Measurements from ENCODE around the gene DHX15.
A peak's percentile ranks its signal among the peaks of the same experiment; 100 is the strongest.

DHX15 gene

DNA sequence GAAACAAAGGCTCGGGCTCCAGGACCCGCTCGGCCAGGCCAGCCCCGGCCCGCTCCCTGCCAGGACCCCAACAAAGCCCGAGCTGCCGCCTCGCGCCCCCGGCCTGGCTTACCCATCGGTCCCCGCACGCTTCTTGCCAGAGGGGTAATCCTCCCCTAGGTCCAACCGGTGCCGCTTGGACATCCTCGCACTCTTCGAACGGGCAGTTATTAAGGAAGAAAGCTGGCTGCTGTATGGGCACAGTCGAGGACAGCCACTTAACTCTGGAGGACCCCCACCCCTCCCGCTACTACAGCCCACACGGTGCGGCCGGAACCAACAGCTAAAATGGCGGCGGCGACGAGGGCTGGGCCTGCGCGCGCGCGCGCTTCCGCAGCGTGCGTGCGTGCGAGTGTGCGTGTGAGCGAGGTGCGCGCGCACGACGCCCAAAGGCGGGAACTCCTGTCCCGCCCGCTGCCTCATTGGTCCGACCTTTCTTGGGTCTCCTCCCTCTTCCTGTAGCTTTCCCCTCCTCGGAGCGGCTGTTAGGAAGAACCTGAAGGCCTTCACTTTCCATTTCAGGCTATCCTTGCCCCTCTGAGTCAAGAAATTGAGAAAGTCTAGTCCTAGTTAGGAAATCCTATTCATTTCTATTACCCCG lies at the start of gene DHX15:
Gene DHX15 (minus strand): TSS at position 344 of the 640 bp plus-strand sequence. CDS start 161 bp downstream, at position 183.
- peak; percentile 22 for DNase-seq

DNA sequence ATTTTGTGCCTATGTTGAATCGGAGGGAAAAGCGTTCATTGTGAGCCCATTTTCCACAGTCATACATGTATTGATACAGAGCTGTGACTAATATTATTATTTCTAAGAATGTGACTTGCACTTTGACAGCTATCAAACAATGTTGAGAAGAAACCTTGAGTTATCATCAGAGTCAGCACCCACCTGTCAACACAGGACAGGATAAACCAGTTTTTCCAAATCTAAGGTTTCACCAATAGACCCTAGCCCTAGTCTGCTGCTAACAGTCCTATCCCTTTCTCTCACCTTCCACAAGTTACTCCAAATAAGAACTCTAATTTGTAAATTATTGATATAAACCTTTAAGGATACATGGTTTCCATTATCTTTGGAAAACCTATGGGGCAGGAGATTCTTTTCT lies 47.7 kb upstream of the DHX15 start:
- DNase-seq = no peak

DNA sequence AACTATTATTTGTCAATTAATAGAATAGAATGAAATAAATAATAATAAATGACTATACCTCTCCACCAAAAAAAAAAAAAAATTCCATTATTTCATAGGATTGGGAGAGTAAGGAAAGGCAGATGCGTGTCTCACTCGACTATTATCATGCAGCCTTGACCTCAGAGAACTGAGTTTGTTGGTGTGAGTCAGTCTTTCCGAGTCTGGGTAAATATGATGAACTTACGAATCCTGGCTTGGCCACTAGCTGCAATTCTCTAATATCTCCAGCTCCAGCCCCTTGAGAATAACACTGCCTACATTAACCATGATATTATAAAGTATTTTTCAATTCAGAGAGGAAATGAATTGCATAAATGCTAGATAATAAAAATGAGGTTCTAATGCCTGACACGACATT lies 46.6 kb upstream of the DHX15 start:
- DNase-seq = no peak

DNA sequence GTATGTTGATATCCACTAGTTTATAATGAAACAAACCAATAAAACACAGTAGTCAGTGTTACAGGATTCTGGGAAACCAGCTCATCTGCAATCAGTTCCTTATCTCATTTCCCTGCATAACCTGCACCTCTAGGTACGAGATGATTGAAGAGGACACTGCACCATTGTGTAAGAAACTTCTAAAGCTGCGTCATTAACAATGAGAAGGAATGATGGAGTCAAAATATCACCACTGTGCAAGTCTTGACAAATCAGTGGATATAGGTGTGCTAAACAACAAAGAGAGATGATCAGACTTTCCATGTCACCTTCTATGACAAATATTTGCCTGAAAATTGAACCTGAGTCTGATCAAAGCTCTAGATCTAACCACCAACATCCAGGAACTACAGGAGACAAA lies 40.7 kb upstream of the DHX15 start:
- DNase-seq = no peak

DNA sequence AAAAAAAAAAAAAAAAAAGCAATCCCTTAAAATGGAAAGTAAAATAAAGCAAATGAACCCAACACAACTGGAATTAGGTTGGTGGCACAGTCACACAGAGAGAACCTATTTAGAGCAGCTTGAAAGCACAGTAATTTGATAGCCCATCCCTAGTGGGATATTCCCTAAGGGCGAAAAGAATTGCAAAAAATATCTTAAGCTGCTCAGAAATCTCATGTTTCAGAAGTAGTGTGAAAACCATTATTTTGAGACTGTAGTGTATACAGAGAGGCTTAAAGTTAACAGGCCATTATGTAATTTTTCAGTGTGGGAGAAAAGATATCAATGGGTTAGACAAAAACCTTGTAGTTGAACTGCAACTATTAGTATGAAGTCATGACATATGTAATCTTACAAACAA lies 40.0 kb upstream of the DHX15 start:
- no peak for DNase-seq

DNA sequence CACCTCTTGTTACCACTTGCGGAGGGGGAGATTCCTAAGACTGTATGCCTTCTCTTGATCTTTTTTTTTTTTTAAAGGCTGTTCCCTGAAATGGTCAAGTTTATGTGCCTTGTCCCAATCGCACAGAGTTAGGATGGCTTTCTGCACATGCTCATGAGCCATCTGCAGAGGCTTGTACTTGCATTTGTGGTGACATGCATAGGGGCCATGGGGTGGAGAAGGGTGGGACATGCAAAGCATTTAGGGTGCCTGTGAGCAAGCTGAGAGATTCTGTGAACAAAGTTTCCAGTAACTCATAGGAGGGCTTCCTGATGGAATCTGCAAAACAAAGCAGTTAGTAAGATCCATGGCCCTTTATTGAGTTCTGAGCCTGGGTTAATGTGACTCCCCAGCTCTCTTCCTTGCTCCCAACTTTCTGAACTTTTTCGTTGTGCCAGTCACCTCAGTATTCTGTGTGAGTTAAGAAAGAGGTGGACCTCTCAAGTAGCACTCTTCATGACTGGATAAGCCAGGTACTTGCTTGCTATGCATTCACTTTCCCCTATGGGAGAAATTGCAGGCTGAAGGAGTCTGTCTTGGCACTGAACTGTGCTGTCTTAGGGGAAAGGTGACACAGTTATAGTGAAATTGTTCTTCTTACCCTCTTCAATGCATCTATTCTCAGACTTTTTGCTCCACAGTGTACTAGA lies 37.9 kb upstream of the DHX15 start:
- DNase-seq = no peak

DNA sequence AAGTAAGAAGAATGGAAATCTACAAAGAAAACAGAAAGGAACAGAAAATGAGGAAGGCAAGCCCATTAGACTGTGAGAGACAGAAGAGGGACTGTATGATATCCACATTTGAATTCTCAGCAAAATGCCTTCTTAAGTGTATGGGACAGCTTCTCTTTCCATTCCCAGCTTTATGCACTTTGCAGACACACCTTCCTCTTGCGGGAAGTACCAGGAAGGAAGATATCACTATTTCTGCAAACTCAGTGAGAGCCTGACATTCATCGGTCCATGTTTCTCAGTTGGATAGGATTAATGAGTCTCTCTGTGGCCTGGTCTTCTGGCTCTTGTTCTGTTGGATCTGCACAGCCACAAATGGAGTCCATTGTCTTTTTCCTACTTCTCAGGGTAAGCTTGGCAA lies 31.6 kb upstream of the DHX15 start:
- DNase-seq = no peak

DNA sequence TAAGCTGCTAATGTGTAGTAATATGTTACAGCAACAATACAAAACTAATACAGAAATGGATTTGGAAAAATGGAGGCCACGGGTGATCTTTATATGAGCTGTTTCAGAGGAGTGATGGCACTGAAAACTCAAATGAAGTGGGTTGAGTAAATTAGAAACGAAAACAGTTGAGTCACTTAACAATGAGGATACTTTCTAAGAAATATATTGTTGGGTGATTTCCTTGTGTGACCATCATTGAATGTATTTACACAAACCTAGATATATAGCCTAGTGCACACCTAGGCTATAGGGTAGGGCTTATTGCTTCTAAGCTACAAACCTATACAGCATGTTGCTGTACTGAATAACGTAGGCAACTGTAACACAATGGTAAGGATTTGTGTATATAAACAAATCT lies 30.5 kb upstream of the DHX15 start:
- no peak for DNase-seq

DNA sequence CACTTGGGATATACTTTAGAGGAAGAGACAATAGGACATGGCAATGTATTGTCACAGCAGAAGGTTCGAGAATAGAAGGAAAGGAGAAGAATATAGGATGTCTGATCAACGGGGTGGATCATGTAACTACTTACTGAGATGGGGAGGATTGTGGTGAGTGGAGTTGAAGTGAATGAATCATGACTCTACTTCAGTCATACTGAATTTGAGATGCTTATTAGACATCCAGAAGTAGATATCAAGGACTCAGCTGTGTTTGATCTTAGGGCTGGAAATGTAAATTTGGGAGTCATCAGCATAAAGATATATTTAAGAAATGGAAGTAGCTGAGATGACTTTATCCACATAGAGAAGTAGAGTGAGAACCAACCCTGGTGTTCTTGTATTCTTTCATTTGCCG lies 29.1 kb upstream of the DHX15 start:
- no peak for DNase-seq

DNA sequence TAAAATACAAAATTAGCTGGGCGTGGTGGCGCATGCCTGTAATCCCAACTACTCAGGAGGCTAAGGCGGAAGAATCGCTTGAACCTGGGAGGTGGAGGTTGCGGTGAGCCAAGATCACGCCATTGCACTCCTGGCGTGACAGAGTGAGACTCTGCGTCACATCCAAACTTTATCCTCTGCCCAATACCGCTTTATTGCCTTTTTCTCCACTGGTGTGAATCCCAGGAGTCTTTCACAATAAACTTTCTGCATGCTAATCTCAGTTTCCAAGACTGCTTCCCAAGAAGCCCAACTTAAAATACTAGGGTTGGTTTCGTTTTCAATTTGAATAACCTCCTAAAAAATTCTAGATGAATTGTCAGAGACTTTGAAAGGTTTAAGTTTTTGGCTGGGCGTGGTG lies 27.2 kb upstream of the DHX15 start:
- no peak for DNase-seq

DNA sequence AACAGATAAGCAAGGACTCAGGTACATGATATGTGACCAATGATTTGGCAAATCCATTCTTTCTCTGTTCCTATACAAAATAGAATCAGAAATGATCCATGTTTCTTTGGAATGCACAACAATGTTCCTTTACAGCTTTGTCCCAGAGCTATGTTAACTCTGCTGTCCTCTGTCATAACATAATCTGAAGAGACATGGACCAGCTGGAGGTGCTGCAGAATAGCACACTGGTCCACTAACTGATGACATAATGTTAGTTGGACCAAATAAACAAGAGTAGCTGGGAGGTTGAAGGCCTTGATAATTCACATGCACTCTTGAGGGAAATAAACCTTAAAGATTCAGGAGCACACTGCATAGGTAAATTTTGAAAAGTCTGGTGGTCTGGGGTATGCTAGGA lies 23.0 kb upstream of the DHX15 start:
- DNase-seq = no peak

DNA sequence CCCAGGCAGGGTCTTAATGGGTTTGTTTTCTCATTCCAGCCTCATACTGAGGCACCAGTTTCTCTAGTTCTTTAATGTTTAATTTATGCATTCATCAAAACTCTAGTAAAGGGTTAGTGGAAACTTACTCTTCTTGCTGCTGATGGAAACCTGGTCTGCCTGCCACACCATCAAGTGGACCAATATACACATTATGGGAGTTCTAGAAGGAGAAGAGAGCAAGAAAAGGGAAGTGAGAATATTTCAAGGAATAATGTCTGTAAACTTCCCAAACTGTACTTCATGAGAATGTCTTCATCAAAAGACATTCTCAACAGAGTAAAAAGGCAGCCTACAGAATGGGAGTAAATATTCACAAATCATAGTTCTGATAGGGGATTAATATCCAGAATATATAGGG lies 20.9 kb upstream of the DHX15 start:
- DNase-seq = no peak

DNA sequence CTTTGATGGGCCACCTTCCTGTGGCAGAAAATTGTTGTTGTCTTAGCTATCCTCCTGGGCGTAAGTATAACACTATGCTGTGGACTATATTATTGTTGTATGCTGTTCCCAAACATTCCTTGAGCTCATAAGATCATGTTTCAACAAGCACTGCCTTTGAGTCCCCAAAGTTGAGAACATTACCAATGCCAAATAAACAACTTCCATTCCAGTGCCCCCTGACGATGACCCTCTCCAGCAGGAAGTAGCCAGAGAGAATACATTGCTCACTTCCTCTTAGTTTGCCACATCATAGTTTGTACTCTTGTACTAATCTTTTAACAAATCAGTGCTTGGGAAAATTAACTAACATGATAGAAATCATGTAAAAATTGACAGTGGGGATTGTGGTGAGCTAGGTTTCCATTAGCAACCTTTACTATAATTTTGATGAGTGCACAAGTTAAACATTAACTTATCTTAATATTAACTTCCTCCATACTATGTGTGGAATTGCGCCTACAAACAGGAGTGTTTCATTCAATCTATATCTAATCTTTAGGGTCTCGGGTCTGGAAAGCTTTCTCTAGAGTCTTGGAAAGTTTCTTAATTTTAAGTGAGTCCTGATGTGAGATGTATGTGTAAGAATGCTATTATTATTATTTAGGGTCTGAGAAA lies 20.3 kb upstream of the DHX15 start:
- no peak for DNase-seq

DNA sequence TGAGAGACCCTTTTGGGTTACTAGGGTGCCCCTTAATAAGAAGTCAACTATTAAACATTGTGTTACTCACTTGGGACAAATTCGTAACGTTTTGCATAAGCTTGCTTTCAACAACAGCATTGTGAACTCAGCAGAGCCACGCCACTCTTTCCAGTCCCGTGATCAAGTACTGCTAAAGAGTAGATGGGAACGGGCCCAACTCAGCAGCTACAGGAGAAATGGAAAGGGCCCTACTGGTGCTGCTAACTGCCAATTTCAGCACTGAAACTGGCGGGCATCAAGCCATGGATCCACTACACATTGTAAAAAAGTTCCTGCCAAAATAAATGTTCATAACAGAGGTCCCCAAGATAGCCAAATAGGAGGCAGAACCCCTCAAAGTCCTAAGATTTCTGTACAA lies 19.0 kb upstream of the DHX15 start:
- DNase-seq = no peak

DNA sequence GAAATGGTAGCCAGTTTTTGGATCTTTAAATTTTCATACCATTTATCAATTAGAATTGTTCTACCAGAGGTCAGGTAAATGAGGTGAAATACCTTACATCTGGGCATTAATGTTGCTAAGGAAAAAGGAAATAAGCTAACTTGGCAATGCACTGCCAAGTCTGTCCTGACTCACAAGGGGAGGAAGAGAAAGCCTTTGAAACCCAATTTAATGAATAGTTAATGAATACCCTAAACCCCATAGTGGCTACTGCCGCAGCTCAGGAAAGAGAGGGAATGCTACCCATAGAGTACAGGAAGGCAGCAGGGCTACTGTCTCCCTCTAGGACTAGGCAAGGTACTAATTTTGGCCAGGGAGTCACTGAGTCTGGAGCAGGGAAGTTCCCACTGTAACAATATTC lies 16.8 kb upstream of the DHX15 start:
- DNase-seq = no peak

DNA sequence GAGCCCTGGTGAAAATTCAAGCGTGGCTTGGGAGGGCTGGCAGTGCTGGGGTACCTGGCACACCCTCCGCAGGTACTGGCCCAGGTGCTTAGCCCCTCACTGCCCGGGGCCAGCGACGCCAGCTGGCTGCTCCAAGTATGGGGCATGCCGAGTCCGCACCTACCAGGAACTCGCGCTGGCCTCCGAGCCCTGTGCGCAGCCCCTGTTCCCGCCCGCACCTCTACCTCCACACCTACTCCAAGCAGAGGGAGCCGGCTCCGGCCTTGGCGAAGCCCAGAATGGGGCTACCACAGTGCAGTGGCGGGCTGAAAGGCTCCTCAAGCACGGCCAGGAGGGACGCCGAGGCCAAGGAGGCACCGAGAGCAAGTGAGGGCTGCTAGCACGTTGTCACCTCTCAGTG lies 14.9 kb upstream of the DHX15 start:
- no peak for DNase-seq

DNA sequence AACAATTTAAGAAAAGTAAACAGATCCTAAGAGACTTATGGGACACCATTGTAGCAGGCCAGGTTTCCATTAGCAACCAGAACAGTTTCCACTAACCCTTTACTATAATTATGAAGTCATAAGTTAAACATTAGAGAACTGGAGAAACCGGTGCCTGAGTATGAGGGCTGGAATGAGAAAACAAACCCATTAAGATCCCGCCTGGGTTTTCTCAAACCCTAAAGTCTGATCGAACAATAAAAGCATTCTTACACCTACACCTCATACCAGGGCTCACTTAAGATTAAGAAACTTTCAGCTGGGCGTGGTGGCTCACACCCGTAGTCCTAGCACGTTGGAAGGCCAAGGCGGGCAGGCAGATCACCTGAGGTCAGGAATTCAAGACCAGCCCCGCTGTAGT lies 13.7 kb upstream of the DHX15 start:
- no peak for DNase-seq

DNA sequence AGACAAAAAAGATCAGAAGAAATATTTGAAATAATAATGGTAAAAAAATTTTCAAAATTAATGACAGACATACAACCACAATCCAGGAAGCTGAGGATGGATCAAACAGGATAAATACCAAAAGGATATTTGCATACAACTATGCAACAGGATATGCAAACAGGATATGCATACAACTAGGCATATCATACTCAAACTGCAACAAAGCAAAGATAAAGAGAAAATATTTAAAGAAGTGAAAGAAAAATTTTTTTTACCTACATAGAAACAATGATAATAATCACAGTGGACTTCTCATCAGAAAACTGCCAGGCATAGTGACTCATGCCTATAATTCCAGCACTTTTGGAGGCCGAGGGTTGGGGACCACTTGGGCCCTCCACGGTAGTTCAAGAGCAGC lies 11.3 kb upstream of the DHX15 start:
- DNase-seq = no peak

DNA sequence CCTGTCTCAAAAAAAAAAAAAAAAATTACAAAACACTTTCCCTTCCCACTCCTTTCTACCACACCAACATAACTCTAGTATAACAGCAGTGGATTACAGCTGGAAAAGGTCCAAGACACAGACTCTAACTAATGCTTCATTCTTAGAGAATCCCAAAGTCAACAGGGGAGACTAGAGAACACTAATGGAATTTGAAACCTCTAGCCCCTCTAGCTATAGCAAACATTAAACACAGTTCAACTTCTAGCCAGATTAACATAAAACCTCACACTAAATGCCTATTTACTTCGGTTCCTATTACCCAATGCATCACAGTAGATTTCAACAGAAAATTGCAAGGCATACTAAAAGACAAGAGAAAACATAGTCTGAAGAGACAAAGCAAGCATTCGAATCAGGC lies 10.5 kb upstream of the DHX15 start:
- DNase-seq = no peak

DNA sequence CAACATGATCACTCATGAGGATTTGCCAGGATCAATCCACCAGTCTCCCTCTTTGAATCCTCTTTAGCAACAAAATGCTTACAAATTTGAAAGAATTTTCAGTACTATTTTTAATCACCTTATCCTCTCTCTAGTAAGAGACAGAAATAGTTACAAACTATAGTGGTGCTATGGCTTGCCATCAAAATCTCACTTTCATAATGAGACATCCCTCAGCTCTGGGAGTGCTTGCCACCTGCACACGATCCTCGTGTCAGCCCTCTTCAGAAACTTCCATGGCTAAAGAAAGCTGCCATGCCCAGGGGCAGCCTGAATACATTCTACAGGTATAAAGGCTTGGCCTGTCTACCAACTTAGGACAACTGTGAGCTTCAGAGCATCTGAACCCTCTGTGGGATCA lies 5.1 kb upstream of the DHX15 start:
- no peak for DNase-seq

DNA sequence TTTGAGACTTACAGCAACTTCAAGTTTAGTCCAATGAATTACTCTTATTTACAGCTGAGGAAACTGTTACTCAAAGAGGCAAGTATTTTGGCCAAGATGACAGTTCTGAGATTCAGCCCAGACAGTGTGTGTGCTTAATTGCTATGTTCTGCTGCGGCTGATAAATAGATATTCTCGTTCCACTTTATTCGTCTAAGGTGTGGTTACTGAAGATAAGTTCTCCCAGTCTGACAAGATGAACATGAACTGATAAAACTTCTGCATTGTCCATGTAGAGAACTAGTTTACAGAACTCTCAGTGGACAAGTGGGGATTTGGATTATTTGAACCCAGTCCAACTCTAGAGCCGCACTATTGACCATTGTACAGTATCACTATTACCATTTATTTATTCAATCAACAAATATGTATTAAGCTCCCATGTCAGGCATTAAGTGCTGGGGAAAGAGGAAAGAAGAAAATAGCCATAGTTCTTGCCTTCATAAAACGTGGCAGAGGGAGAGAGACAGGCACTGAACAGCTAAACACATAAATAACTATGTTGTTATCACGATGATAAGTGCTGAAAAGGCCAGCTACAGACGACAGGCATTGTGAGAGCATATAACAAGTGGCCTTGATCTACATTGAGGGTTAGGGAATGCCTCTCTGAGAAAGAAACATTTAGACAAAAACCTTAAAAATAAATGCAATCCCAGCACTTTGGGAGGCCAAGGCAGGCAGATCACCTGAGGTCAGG lies 4.0 kb upstream of the DHX15 start:
- no peak for DNase-seq

DNA sequence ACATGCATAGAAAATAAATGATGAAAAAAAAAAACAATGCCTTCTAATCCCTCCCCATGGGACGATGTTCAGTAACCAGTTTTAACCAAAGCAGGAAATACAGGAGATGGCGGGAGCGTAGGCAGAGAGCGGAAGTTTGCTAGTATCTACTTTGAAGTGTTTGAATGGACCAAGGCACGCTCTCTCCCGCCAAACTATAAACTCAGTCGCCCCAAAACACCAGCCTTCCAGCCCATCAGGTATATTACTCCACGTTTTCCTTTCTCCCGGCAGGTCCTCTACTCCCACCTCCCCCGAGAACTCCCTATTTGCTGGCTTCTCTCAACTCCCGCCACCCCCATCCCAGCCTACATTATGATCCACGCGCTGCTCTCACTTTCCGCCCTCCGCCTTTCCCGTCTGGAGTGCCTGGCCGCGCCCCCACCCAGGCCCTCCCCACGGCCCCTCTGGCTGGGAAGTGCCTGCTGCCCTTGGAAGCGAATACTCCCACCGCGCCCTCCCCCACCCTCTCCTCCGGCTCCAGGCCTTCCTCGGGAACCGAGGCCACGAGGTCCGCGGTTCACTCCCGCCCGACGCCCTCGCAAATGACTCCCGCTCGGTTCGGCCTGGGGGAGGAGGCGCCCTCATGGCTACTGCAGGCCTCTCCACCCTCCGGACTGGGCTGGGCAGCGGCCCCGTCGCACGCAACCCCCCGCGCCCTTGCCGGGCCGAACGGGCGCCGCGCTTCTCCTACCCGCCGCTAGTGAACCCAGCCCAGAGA lies 723 bp downstream of the DHX15 start:
- no peak for DNase-seq

DNA sequence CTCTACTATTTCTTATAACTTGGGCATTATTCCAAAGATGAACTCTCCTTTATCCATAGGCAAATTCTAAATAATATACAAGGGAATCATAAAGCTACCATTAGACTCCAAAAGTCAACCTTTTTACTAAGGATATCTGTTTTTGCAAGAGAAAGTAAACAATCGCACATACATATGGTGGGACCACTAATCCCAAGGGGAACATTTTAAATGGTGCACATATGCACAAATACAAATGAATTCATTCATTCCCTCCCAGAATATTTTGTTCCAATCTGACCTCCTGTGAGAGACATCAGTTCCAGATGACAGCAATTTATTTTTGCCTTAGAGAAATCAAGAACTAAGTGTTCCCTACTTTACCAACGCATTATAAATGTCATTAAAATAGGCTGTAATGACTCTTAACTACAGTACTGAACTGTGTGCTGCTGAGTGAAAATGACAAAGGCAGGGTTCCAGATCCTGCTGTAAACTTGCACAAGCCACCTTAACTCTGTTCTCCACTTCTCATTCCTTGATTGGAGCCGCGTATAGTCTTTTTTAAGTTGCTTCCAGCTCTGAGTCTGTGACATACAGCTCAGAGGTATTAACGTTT lies 2.0 kb downstream of the DHX15 start:
- DNase-seq = no peak
